ENCODE results near the gene FGB.

The FGB gene

GRCh38 chr4:154583230-154583629 lies 20.4 kb downstream of the FGB start:
- no peak overlapping the region for H3K4me3 ChIP-seq (ENCODE audit: control insufficient read depth, low read depth, low read length)
- no peak for TF ChIP-seq CTCF (IDR thresholded peaks at IDR 0.05; ENCODE audit: control insufficient read depth, insufficient read depth, low read depth, low read length, missing control alignments)
- DNase-seq (ENCODE audit: low read depth) = no peak

- DNase-seq (ENCODE audit: low read depth) = no peak
- TF ChIP-seq CTCF (IDR thresholded peaks at IDR 0.05; ENCODE audit: control insufficient read depth, insufficient read depth, low read depth, low read length, missing control alignments) = no peak
- H3K4me3 ChIP-seq (ENCODE audit: control insufficient read depth, low read depth, low read length) = no peak overlapping the region
Observed at GRCh38 chr4:154583677-154584076, 20.9 kb downstream of the FGB start.

- DNase-seq (ENCODE audit: low read depth) = no peak
- no peak for TF ChIP-seq CTCF (IDR thresholded peaks at IDR 0.05; ENCODE audit: control insufficient read depth, insufficient read depth, low read depth, low read length, missing control alignments)
- H3K4me3 ChIP-seq (ENCODE audit: control insufficient read depth, low read depth, low read length) = no peak overlapping the region
Observed at GRCh38 chr4:154584259-154584658, 21.4 kb downstream of the FGB start.

GRCh38 chr4:154585369-154586018 lies 22.7 kb downstream of the FGB start:
- no peak for DNase-seq (ENCODE audit: low read depth)
- TF ChIP-seq CTCF (IDR thresholded peaks at IDR 0.05; ENCODE audit: control insufficient read depth, insufficient read depth, low read depth, low read length, missing control alignments) = no peak
- no peak overlapping the region for H3K4me3 ChIP-seq (ENCODE audit: control insufficient read depth, low read depth, low read length)

- H3K4me3 ChIP-seq (ENCODE audit: control insufficient read depth, low read depth, low read length) = no peak overlapping the region
- no peak for DNase-seq (ENCODE audit: low read depth)
- no peak for TF ChIP-seq CTCF (IDR thresholded peaks at IDR 0.05; ENCODE audit: control insufficient read depth, insufficient read depth, low read depth, low read length, missing control alignments)
Observed at GRCh38 chr4:154586296-154587033, 23.7 kb downstream of the FGB start.

GRCh38 chr4:154588198-154588597 lies 25.4 kb downstream of the FGB start:
- no peak for DNase-seq (ENCODE audit: low read depth)
- TF ChIP-seq CTCF (IDR thresholded peaks at IDR 0.05; ENCODE audit: control insufficient read depth, insufficient read depth, low read depth, low read length, missing control alignments) = no peak
- H3K4me3 ChIP-seq (ENCODE audit: control insufficient read depth, low read depth, low read length) = no peak overlapping the region
